Neural cell (in vitro differentiated cells): ENCODE measurements around the gene BTBD7. TPM values are rescaled to one million over a fixed set of nuclear protein-coding genes. Genes with fewer than 3 reads are reported as not detected.

ENCODE experiments used
- H2AFZ ChIP-seq: fragments of 200-600, 300-800 bp; sonication (generic), shearing (Covaris generic); 2 replicates; pipeline ENCODE4 v1.6.0; 2014; ENCODE audit warnings: low read depth, mild to moderate bottlenecking, antibody characterized with exemption, low read length, moderate library complexity
- H3F3A ChIP-seq: fragments of 200-600 bp; shearing (Covaris generic); 2 replicates; pipeline ENCODE4 v1.6.1; 2016; ENCODE audit warnings: mild to moderate bottlenecking, moderate library complexity, mixed read lengths, antibody characterized with exemption, low read length; ENCODE audit not compliant: insufficient read depth, poor library complexity, severe bottlenecking
- H3K27ac ChIP-seq: fragments of 200-600, 300-800 bp; sonication (generic), shearing (Covaris generic); 2 replicates; pipeline ENCODE4 v1.5.1; 2014; ENCODE audit warnings: mild to moderate bottlenecking, low read length, moderate library complexity
- H3K27me3 ChIP-seq: fragments of 300-800, 200-600 bp; sonication (generic), shearing (Covaris generic); 2 replicates; pipeline ENCODE4 v1.6.0; 2014; ENCODE audit warnings: mild to moderate bottlenecking, low read depth, low read length, moderate library complexity; ENCODE audit not compliant: insufficient read depth
- H3K36me3 ChIP-seq: fragments of 300-800, 200-600 bp; sonication (generic), shearing (Covaris generic); 2 replicates; pipeline ENCODE4 v1.5.1; 2014; ENCODE audit warnings: mild to moderate bottlenecking, antibody characterized with exemption, low read length, moderate library complexity; ENCODE audit not compliant: insufficient read depth
- H3K4me2 ChIP-seq: fragments of 300-800, 200-600 bp; sonication (generic), shearing (Covaris generic); 2 replicates; pipeline ENCODE4 v1.6.0; 2014; ENCODE audit warnings: mild to moderate bottlenecking, low read length
- H3K4me3 ChIP-seq: fragments of 300-800, 200-600 bp; sonication (generic), shearing (Covaris generic); 2 replicates; pipeline ENCODE4 v1.5.1; 2014; ENCODE audit warnings: mild to moderate bottlenecking, low read length, moderate library complexity
- H3K79me2 ChIP-seq: fragments of 200-600 bp; shearing (Covaris generic); replicated peaks from 2 replicates; pipeline ENCODE4 v1.6.0; 2014; ENCODE audit warnings: mild to moderate bottlenecking, low read length, moderate library complexity; ENCODE audit not compliant: insufficient read depth
- H3K9ac ChIP-seq: fragments of 300-800, 200-600 bp; sonication (generic), shearing (Covaris generic); 2 replicates; pipeline ENCODE4 v1.6.1; 2016; ENCODE audit warnings: mild to moderate bottlenecking, low read length, mixed read lengths
- H3K9me2 ChIP-seq: fragments of 200-600 bp; shearing (Covaris generic); 2 replicates; pipeline ENCODE4 v1.6.1; 2016; ENCODE audit warnings: mild to moderate bottlenecking, low read length, mixed read lengths; ENCODE audit not compliant: insufficient read depth
- H3K9me3 ChIP-seq: fragments of 200-600, 300-800 bp; sonication (generic), shearing (Covaris generic); 2 replicates; pipeline ENCODE4 v1.6.1; 2016; ENCODE audit warnings: mild to moderate bottlenecking, mixed run types, low read length, moderate library complexity, mixed read lengths
- H4K20me1 ChIP-seq: fragments of 200-600 bp; shearing (Covaris generic); 2 replicates; pipeline ENCODE4 v1.6.1; 2016; ENCODE audit warnings: mild to moderate bottlenecking, mixed run types; ENCODE audit not compliant: insufficient read depth
- CTCF ChIP-seq: fragments of 450-650 bp; IDR thresholded peaks from 2 replicates; pipeline ENCODE4 v1.5.1; 2014; ENCODE audit warnings: antibody characterized with exemption, mild to moderate bottlenecking, moderate library complexity; ENCODE audit not compliant: poor library complexity, severe bottlenecking
- EP300 ChIP-seq: fragments of 450-650 bp; conservative IDR thresholded peaks from 2 replicates; pipeline ENCODE4 v1.6.1; 2014; ENCODE audit warnings: antibody characterized with exemption, mild to moderate bottlenecking, moderate library complexity; ENCODE audit not compliant: poor library complexity, severe bottlenecking
- EZH2 ChIP-seq: fragments of 200-600, 300-800 bp; shearing (Covaris generic), sonication (generic); IDR thresholded peaks from 2 replicates; pipeline ENCODE4 v1.6.1; 2014; ENCODE audit warnings: antibody characterized with exemption, low read length, borderline replicate concordance, mild to moderate bottlenecking; ENCODE audit not compliant: insufficient read depth, poor library complexity, severe bottlenecking
- MXI1 ChIP-seq: fragments of 450-650 bp; conservative IDR thresholded peaks from 2 replicates; pipeline ENCODE4 v1.6.1; 2014; ENCODE audit warnings: antibody characterized with exemption, mild to moderate bottlenecking; ENCODE audit not compliant: poor library complexity, severe bottlenecking
- POLR2AphosphoS5 ChIP-seq: IDR thresholded peaks from 2 replicates; pipeline ENCODE4 v1.6.1; 2012
- RAD21 ChIP-seq: fragments of 450-650 bp; conservative IDR thresholded peaks from 2 replicates; pipeline ENCODE4 v1.6.1; 2014; ENCODE audit warnings: antibody characterized with exemption, mild to moderate bottlenecking, moderate library complexity
- REST ChIP-seq: IDR thresholded peaks from 2 replicates; pipeline ENCODE4 v1.6.1; 2012; ENCODE audit warnings: borderline replicate concordance
- SMC3 ChIP-seq: fragments of 450-650 bp; conservative IDR thresholded peaks from 2 replicates; pipeline ENCODE4 v1.6.1; 2014; ENCODE audit warnings: antibody characterized with exemption, mild to moderate bottlenecking, moderate library complexity; ENCODE audit not compliant: poor library complexity
- TAF1 ChIP-seq: IDR thresholded peaks from 2 replicates; pipeline ENCODE4 v1.6.1; 2012; ENCODE audit warnings: low read depth
- polyA plus RNA-seq: library from polyadenylated mRNA; depleted of rRNA; stranded (reverse); fragments of >200 nt; gene quantifications from 2 replicates; pipeline ENCODE4 v1.2.3, GENCODE V29; 2014

The BTBD7 gene
- polyA plus RNA-seq, 1 donor from 2014 or later: 11.5 TPM

GRCh38 chr14:93269341-93270068 is 63.3 kb downstream of the BTBD7 start:
- Histone ChIP-seq H3K36me3 (no peaks in the 10 kb centered on the region), H3K4me2 (no peak overlapping the region), H3K9ac (no peak overlapping the region), H3K4me3 (no peak overlapping the region), H3K9me2 (no peaks in the 10 kb centered on the region), H3K79me2 (no peaks in the 10 kb centered on the region), H3K27me3 (no peaks in the 10 kb centered on the region), H4K20me1 (no peaks in the 10 kb centered on the region), H3K27ac (no peak overlapping the region), H3K9me3 (no peaks in the 10 kb centered on the region), H2AFZ (no peak overlapping the region), H3F3A (no peaks in the 10 kb centered on the region)
- no peak for TF ChIP-seq TAF1
- TF ChIP-seq POLR2AphosphoS5: no peak

GRCh38 chr14:93268406-93268805 is 64.4 kb downstream of the BTBD7 start:
- H3K27ac ChIP-seq: no peak overlapping the region
- no peak overlapping the region for H3K4me3 ChIP-seq
- H3K79me2 ChIP-seq: no peaks in the 10 kb centered on the region
- no peak overlapping the region for H3K4me2 ChIP-seq
- TF ChIP-seq CTCF (no peak), SMC3 (no peak)
- H3F3A ChIP-seq: no peaks in the 10 kb centered on the region
- no peaks in the 10 kb centered on the region for H3K9me3 ChIP-seq
- H3K27me3 ChIP-seq: no peaks in the 10 kb centered on the region
- peaks cover 4% of the 10 kb centered on the region for H3K36me3 ChIP-seq
- H4K20me1 ChIP-seq: no peaks in the 10 kb centered on the region
- no peaks in the 10 kb centered on the region for H3K9me2 ChIP-seq
- no peak overlapping the region for H3K9ac ChIP-seq
- H2AFZ ChIP-seq: no peak overlapping the region

GRCh38 chr14:93267149-93267711 is 65.6 kb downstream of the BTBD7 start:
- peaks cover 6% of the 10 kb centered on the region for H3K36me3 ChIP-seq
- no peaks in the 10 kb centered on the region for H3K9me2 ChIP-seq
- no peak overlapping the region for H3K4me2 ChIP-seq
- no peaks in the 10 kb centered on the region for H3K79me2 ChIP-seq
- H4K20me1 ChIP-seq: no peaks in the 10 kb centered on the region
- H3K27me3 ChIP-seq: no peaks in the 10 kb centered on the region
- H2AFZ ChIP-seq: no peak overlapping the region
- no peak overlapping the region for H3K4me3 ChIP-seq
- no peaks in the 10 kb centered on the region for H3K9me3 ChIP-seq
- H3K9ac ChIP-seq: no peak overlapping the region
- H3F3A ChIP-seq: no peaks in the 10 kb centered on the region
- no peak overlapping the region for H3K27ac ChIP-seq
- TF ChIP-seq CTCF (no peak), EZH2 (no peak), REST (no peak), SMC3 (no peak), RAD21 (no peak), MXI1 (no peak), POLR2AphosphoS5 (no peak), EP300 (no peak), TAF1 (no peak)
